Stimulated activated CD8-positive, alpha-beta memory T cell treated with anti-CD3 and anti-CD28 coated beads, Interleukin-12 subunit alpha, Interleukin-12 subunit beta, amount 100 ng/mL, for 24 hours (primary cell): ENCODE measurements around the gene ENOPH1.

Experiments
- DNase-seq: peaks from one replicate; pipeline ENCODE4 v3.0.0-alpha.2; 2020; ENCODE audit errors: extremely low read depth

The ENOPH1 gene

DNA sequence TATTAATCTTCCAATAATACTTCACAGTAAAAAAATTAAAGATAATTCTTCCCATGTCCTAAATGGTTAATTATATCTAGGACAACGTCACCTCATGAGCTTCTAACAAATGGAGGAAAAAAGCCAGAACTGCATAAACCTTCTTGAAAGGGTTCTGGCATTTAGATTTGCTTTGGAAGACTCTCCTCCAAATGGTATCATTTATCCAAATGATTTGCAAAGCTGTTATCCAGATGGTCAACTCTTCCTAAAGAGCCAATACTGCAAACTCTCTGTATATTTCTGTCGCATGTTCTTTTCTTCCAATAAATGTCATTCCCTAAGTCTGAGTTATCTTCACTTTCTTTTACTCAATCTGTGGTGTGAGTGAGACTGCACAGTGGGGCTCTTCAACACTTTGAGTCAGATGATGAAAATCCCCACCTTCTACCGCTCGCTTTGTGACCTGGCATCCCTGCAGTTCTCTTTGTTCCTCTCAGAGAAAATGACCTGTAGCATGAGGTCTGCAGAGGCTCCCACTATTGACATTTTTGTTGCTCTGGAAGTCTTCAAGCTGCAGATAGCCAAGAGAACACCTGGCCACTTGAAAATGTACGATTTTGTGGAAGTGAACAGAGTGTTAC lies 78.5 kb downstream of the ENOPH1 start:
- no peak for DNase-seq

DNA sequence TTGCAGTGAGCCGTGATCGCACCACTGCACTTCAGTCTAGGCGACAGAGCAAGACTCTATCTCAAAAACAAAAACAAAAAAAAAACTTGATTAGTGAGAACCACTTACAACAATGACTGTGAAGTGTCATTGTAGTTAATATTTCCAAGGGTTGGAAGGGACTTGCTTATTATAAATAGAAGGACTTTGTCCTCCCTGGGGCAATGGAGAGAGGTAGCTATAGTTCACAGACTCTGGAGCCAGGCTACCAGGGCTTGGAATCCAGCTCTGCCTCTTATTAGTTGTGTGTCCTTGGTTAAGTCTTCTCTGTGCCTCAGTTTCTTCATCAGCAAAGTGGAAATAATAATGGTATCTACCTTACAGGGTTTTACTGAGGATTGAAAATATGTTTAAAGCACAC lies 79.8 kb downstream of the ENOPH1 start:
- DNase-seq, result no peak
